Breast epithelium (tissue), 4 donors: ENCODE data around the gene MBOAT1. TPM values are rescaled to one million over a fixed set of nuclear protein-coding genes. Genes with fewer than 3 reads are reported as not detected.
A peak's percentile ranks its signal among the peaks of the same experiment; 100 is the strongest.

Source experiments
- DNase-seq, 2 donors: peaks; one replicate each; pipeline ENCODE4 v3.0.0-alpha.2; 2019; ENCODE audit warnings: low spot score in 2 of 2
- H3K27ac ChIP-seq, 2 donors: fragments of 200-600 bp; sonication (generic) in 1 of 2; one replicate each; pipeline ENCODE4 v1.5.1; 2016 to 2019; ENCODE audit warnings: mild to moderate bottlenecking in 1 of 2
- H3K27me3 ChIP-seq, 2 donors: fragments of 200-600 bp; sonication (generic) in 1 of 2; one replicate each; pipeline versions ENCODE4 v1.5.1 to v1.6.0; 2017 to 2019; ENCODE audit warnings: control low read depth in 1 of 2, mild to moderate bottlenecking in 1 of 2
- H3K36me3 ChIP-seq: fragments of 200-600 bp; one replicate; pipeline ENCODE4 v1.5.1; 2019
- H3K4me1 ChIP-seq, 2 donors: fragments of 200-600 bp; sonication (generic); one replicate each; pipeline ENCODE4 v1.5.1; 2016 to 2019; ENCODE audit warnings: control low read depth in 1 of 2
- H3K4me3 ChIP-seq, 3 donors: fragments of 200-600 bp; sonication (generic); 1 replicate in 2 of 3; 2 replicates in 1 of 3; pipeline ENCODE4 v1.5.1; 2016 to 2019; ENCODE audit warnings: mild to moderate bottlenecking in 3 of 3, moderate library complexity in 2 of 3
- H3K9me3 ChIP-seq, 2 donors: fragments of 200-600 bp; sonication (generic) in 1 of 2; one replicate each; pipeline ENCODE4 v1.5.1; 2016 to 2019; ENCODE audit warnings: control low read depth in 1 of 2
- CTCF ChIP-seq, 3 donors: fragments of 450-650 bp; IDR thresholded peaks; one replicate each; pipeline ENCODE4 v1.5.1; 2016 to 2017; ENCODE audit warnings: antibody characterized with exemption in 3 of 3, mild to moderate bottlenecking in 3 of 3, moderate library complexity in 3 of 3
- POLR2A ChIP-seq: fragments of 450-650 bp; IDR thresholded peaks from one replicate; pipeline ENCODE4 v1.6.1; 2016; ENCODE audit warnings: antibody characterized with exemption, mild to moderate bottlenecking, moderate library complexity
- POLR2AphosphoS5 ChIP-seq, 3 donors: sonication (generic); formaldehyde crosslinking; IDR thresholded peaks; one replicate each; pipeline ENCODE4 v1.6.1; 2017; ENCODE audit warnings: antibody characterized with exemption in 3 of 3
- intact Hi-C: fragments of 100-400 bp; cut with DNase I; formaldehyde crosslinking; loops from one replicate; pipeline ENCODE4 v1.15.1; 2023; ENCODE audit warnings: low total_unique reads
- total RNA-seq, 3 donors: library from RNA; depleted of rRNA; stranded (reverse); fragments of >200 nt; gene quantifications; one replicate each; pipeline ENCODE4 v1.1.0, GENCODE V29; 2016

MBOAT1 gene
- total RNA-seq, 3 donors from 2014 or later: 10.9 to 38.6 (median 26.2) TPM

GRCh38 chr6:20215310-20215709 lies 3.0 kb upstream of the MBOAT1 start:
- no peak for TF ChIP-seq POLR2AphosphoS5 (IDR thresholded peaks at IDR 0.05)
- no peak for TF ChIP-seq CTCF (IDR thresholded peaks at IDR 0.05)
- no peak for TF ChIP-seq POLR2A
- intact Hi-C loops: no loop called here
- Histone ChIP-seq H3K4me3 (no peak overlapping the region), H3K27me3 (no peaks in the 10 kb centered on the region), H3K4me1 (no peaks in the 10 kb centered on the region), H3K36me3 (no peaks in the 10 kb centered on the region), H3K9me3 (no peaks in the 10 kb centered on the region), H3K27ac (no peak overlapping the region)
- DNase-seq: no peak

- Histone ChIP-seq H3K27ac (peak overlapping the region; percentile 88 to 92), H3K9me3 (no peaks in the 10 kb centered on the region), H3K36me3 (no peaks in the 10 kb centered on the region), H3K4me3 (peak overlapping the region; percentile 75 to 81 (median 79)), H3K27me3 (no peaks in the 10 kb centered on the region), H3K4me1 (no peaks in the 10 kb centered on the region)
- TF ChIP-seq CTCF (IDR thresholded peaks at IDR 0.05) (no peak), POLR2AphosphoS5 (IDR thresholded peaks at IDR 0.05) (no peak), POLR2A (no peak)
- no peak for DNase-seq
- intact Hi-C loops: no loop called here
These were observed 1.1 kb upstream of the MBOAT1 start for GRCh38 chr6:20213271-20213798.

GRCh38 chr6:20211941-20212391 lies 303 bp downstream of the MBOAT1 start:
- H3K4me3 ChIP-seq: peak overlapping the region; percentile 75 to 81 (median 79)
- intact Hi-C loops: no loop called here
- H3K4me1 ChIP-seq: no peaks in the 10 kb centered on the region
- H3K27me3 ChIP-seq: no peaks in the 10 kb centered on the region
- peak in 1 of 2 donors; percentile 32 for DNase-seq
- H3K27ac ChIP-seq: peak overlapping the region; percentile 88 to 92
- no peak for TF ChIP-seq POLR2A
- TF ChIP-seq CTCF (IDR thresholded peaks at IDR 0.05): no peak
- peak in 1 of 3 donors; percentile 48 for TF ChIP-seq POLR2AphosphoS5 (IDR thresholded peaks at IDR 0.05)
- no peaks in the 10 kb centered on the region for H3K9me3 ChIP-seq
- no peaks in the 10 kb centered on the region for H3K36me3 ChIP-seq

GRCh38 chr6:20211037-20211940 lies 980 bp downstream of the MBOAT1 start:
- no peaks in the 10 kb centered on the region for H3K36me3 ChIP-seq
- TF ChIP-seq POLR2AphosphoS5 (IDR thresholded peaks at IDR 0.05) (peak in 2 of 3 donors; percentile 23 to 38), CTCF (IDR thresholded peaks at IDR 0.05) (no peak), POLR2A (peak; percentile 15)
- H3K4me1 ChIP-seq: no peaks in the 10 kb centered on the region
- peak overlapping the region; percentile 88 to 92 for H3K27ac ChIP-seq
- no peaks in the 10 kb centered on the region for H3K9me3 ChIP-seq
- peak in 1 of 2 donors; percentile 50 for DNase-seq
- intact Hi-C loops: no loop called here
- peak overlapping the region; percentile 75 to 81 (median 79) for H3K4me3 ChIP-seq
- H3K27me3 ChIP-seq: no peaks in the 10 kb centered on the region

GRCh38 chr6:20210158-20210557 lies 2.1 kb downstream of the MBOAT1 start:
- intact Hi-C loops: no loop called here
- Histone ChIP-seq H3K27me3 (no peaks in the 10 kb centered on the region), H3K4me1 (no peaks in the 10 kb centered on the region), H3K9me3 (no peaks in the 10 kb centered on the region), H3K4me3 (peak overlapping the region in 2 of 3 donors; percentile 75 to 81), H3K27ac (peak overlapping the region; percentile 88 to 92), H3K36me3 (no peaks in the 10 kb centered on the region)
- TF ChIP-seq CTCF (IDR thresholded peaks at IDR 0.05) (no peak), POLR2AphosphoS5 (IDR thresholded peaks at IDR 0.05) (no peak)
- no peak for DNase-seq
